Left lung (tissue), 10 donors: Measurements from ENCODE around the gene AASS. TPM values are rescaled to one million over a fixed set of nuclear protein-coding genes. Genes with fewer than 3 reads are reported as not detected.

Experiments used
- ATAC-seq: fragments of 200-7000 bp; cut with Tn5 transposase; one replicate; pipeline ENCODE4 v1.9.1; 2020; ENCODE audit warnings: moderate library complexity
- DNase-seq, 4 donors: peaks; one replicate each; pipeline ENCODE4 v3.0.0-alpha.2; 2013 to 2020
- H3K27ac ChIP-seq, 2 donors: fragments of 200-600 bp; sonication (generic) in 1 of 2; one replicate each; pipeline versions ENCODE4 v1.5.0 to v1.8.0; 2020 to 2021
- H3K27me3 ChIP-seq, 2 donors: fragments of 200-600 bp; sonication (generic) in 1 of 2; one replicate each; pipeline versions ENCODE4 v1.5.0 to v1.8.0; 2020 to 2021
- H3K36me3 ChIP-seq, 2 donors: fragments of 200-600 bp; sonication (generic) in 1 of 2; one replicate each; pipeline versions ENCODE4 v1.5.0 to v1.8.0; 2020 to 2021
- H3K4me1 ChIP-seq, 2 donors: fragments of 200-600 bp; one replicate each; pipeline ENCODE4 v1.8.0; 2021
- H3K4me3 ChIP-seq, 2 donors: fragments of 200-600 bp; sonication (generic) in 1 of 2; one replicate each; pipeline versions ENCODE4 v1.5.0 to v1.8.0; 2020 to 2021; ENCODE audit warnings: mild to moderate bottlenecking in 1 of 2
- H3K9me3 ChIP-seq, 2 donors: fragments of 200-600 bp; sonication (generic) in 1 of 2; one replicate each; pipeline versions ENCODE4 v1.5.0 to v1.8.0; 2020 to 2021
- CTCF ChIP-seq, 2 donors: fragments of 200-600 bp; sonication (generic) in 1 of 2; IDR thresholded peaks; one replicate each; pipeline versions ENCODE4 v1.5.0 to v1.8.0; 2021; ENCODE audit warnings: antibody characterized with exemption in 2 of 2
- intact Hi-C, 2 donors: fragments of 100-400 bp; cut with DNase I; formaldehyde crosslinking; loops; one replicate each; pipeline versions ENCODE4 v1.11.2 to v1.14.2; 2022
- polyA plus RNA-seq, 6 donors: library from polyadenylated mRNA; unstranded; fragments of 120-200 nt; gene quantifications; one replicate each; pipeline ENCODE4 v1.2.1, GENCODE V29; 2013; ENCODE audit not compliant: insufficient read length in 6 of 6
- total RNA-seq, 2 donors: library from RNA; stranded (reverse); fragmentation: NEBNext Ultra II Directional; extraction: Animal tissue kit (Norgen Biotek cat#: 25700); gene quantifications; one replicate each; pipeline ENCODE4 v1.2.1, GENCODE V29; 2021
- donor health status: DM: no; HTN: yes; CAD: no.
- donor health status: DM: no; HTN: no; CAD: no.

The AASS gene
- total and polyA plus RNA-seq, 8 donors = 27.4 to 70.5 (median 59.5) TPM

GRCh38 chr7:122072924-122073599, 71.0 kb downstream of the AASS start:
- ATAC-seq (no peak), DNase-seq (no peak)
- H3K4me3 ChIP-seq = no peak overlapping the region
- H3K9me3 ChIP-seq = no peaks in the 10 kb centered on the region
- H3K36me3 ChIP-seq = peaks cover 0 to 40% of the 10 kb centered on the region in 2 donors
- no peaks in the 10 kb centered on the region for H3K4me1 ChIP-seq
- H3K27ac ChIP-seq = no peak overlapping the region
- H3K27me3 ChIP-seq = no peaks in the 10 kb centered on the region
- TF ChIP-seq CTCF (IDR thresholded peaks at IDR 0.05) = no peak
- intact Hi-C loops = no loop called here

DNA sequence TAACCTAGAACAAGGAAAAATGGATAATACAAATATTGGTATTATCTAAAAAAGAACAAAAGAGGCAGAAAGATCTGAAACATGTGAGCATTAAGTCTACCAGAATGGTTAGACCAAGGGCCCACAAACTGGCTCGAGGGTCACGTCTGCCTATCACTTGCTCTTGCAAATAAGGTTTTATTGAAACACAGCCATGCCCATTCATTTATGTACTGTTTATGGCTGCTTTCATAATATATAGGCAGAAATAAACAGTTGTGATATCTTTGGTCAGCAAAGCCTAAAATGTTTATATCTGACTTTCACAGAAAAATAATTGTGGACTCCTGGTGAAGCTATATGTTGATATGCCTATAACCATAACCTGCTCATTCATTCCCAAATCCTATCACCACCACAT, 71.8 kb downstream of the AASS start:
- no peak for TF ChIP-seq CTCF (IDR thresholded peaks at IDR 0.05)
- Histone ChIP-seq H3K27me3 (no peaks in the 10 kb centered on the region), H3K4me1 (no peaks in the 10 kb centered on the region), H3K27ac (no peak overlapping the region), H3K4me3 (no peak overlapping the region), H3K36me3 (peaks cover 0 to 32% of the 10 kb centered on the region in 2 donors), H3K9me3 (no peaks in the 10 kb centered on the region)
- ATAC-seq = no peak
- DNase-seq = no peak
- intact Hi-C loops = no loop called here

DNA sequence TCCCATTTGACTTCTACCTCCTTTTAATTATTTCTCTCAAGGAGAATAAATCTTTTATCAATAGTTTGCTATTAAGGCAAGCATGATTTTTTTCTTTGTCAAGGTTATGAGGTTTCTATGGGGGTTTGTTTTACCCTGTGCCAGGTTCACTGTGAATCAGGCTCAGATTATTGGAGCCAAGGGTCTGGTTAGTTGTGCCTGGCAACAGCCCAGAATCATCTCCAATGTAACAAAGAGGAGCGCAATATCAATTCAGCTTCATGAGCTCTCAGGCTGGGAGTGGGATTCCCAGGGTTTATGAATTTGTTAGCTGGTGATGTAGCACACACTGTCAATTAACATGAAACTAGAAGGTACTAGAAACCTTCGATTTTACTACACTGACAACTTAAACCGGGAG, 73.2 kb downstream of the AASS start:
- DNase-seq (no peak), ATAC-seq (no peak)
- Histone ChIP-seq H3K4me3 (no peak overlapping the region), H3K4me1 (no peaks in the 10 kb centered on the region), H3K36me3 (peaks cover 0 to 20% of the 10 kb centered on the region in 2 donors), H3K27me3 (no peaks in the 10 kb centered on the region), H3K27ac (no peak overlapping the region), H3K9me3 (no peaks in the 10 kb centered on the region)
- intact Hi-C loops = no loop called here
- TF ChIP-seq CTCF (IDR thresholded peaks at IDR 0.05) = no peak

DNA sequence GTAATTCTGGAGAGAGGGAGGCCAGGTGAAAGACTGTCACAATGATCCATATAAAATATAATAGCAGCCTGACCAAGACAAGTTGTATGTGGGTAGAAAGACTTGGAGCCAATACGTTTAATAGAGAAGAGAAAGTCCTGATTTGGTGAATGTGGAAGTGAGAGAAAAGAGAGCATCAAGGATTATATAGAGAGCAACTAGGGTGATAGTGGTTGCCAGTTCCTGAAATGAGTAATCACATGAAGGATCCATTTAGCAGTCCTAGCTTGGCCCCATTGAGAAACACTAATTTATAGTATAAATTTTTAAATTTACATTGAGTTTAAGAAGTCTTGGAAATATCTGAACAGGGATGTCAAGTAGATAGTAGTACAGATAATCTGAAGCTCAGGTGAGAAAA, 74.0 kb downstream of the AASS start:
- no peaks in the 10 kb centered on the region for H3K27me3 ChIP-seq
- no peaks in the 10 kb centered on the region for H3K4me1 ChIP-seq
- no peak for ATAC-seq
- no peak for DNase-seq
- H3K27ac ChIP-seq = no peak overlapping the region
- TF ChIP-seq CTCF (IDR thresholded peaks at IDR 0.05) = no peak
- peaks cover 0 to 12% of the 10 kb centered on the region in 2 donors for H3K36me3 ChIP-seq
- intact Hi-C loops = no loop called here
- H3K9me3 ChIP-seq = no peaks in the 10 kb centered on the region
- no peak overlapping the region for H3K4me3 ChIP-seq

- no peaks in the 10 kb centered on the region for H3K9me3 ChIP-seq
- no peaks in the 10 kb centered on the region for H3K4me1 ChIP-seq
- H3K4me3 ChIP-seq = no peak overlapping the region
- TF ChIP-seq CTCF (IDR thresholded peaks at IDR 0.05) = no peak
- intact Hi-C loops = no loop called here
- H3K27ac ChIP-seq = no peak overlapping the region
- no peaks in the 10 kb centered on the region for H3K27me3 ChIP-seq
- no peak for ATAC-seq
- H3K36me3 ChIP-seq = peaks cover 0 to 1% of the 10 kb centered on the region in 2 donors
- DNase-seq = no peak
Measured at GRCh38 chr7:122068999-122069398, 75.0 kb downstream of the AASS start.
